SJSA1 (cell line): ENCODE data around the gene HDAC4. TPM values are rescaled to one million over a fixed set of nuclear protein-coding genes. Genes with fewer than 3 reads are reported as not detected.
A peak's percentile ranks its signal among the peaks of the same experiment; 100 is the strongest.

Experiments used
- DNase-seq, 2 experiments: peaks; one replicate each; pipeline ENCODE4 v3.0.0-alpha.2; 2015 to 2020; ENCODE audit warnings: low spot score in 2 of 2, low read depth in 1 of 2
- H3K27ac ChIP-seq: fragments of 250-450 bp; sonication (Bioruptor Pico); 2 replicates; pipeline ENCODE4 v1.5.1; 2020; ENCODE audit warnings: mild to moderate bottlenecking, moderate library complexity
- H3K27me3 ChIP-seq: fragments of 250-450 bp; sonication (Bioruptor Pico); replicated peaks from 2 replicates; pipeline ENCODE4 v1.5.1; 2020; ENCODE audit warnings: mild to moderate bottlenecking, moderate library complexity
- H3K36me3 ChIP-seq: fragments of 250-450 bp; sonication (Bioruptor Pico); 2 replicates; pipeline ENCODE4 v1.5.1; 2020; ENCODE audit warnings: mild to moderate bottlenecking
- H3K4me1 ChIP-seq: fragments of 250-450 bp; sonication (Bioruptor Pico); replicated peaks from 2 replicates; pipeline ENCODE4 v1.6.1; 2021; ENCODE audit warnings: mild to moderate bottlenecking
- H3K4me3 ChIP-seq: fragments of 250-450 bp; sonication (Bioruptor Pico); 2 replicates; pipeline ENCODE4 v1.5.1; 2020; ENCODE audit warnings: mild to moderate bottlenecking
- H3K9me3 ChIP-seq: fragments of 250-450 bp; sonication (Bioruptor Pico); replicated peaks from 2 replicates; pipeline ENCODE4 v1.5.1; 2020; ENCODE audit warnings: mild to moderate bottlenecking
- total RNA-seq: library from RNA; depleted of rRNA; stranded (reverse); fragments of >200 nt; shearing (Covaris generic); gene quantifications from 2 replicates; pipeline ENCODE4 v1.2.3, GENCODE V29; 2014

Gene HDAC4
- total RNA-seq, 1 experiment from 2014 or later, result 13.2 TPM

GRCh38 chr2:239121600-239122012 lies 279.2 kb downstream of the HDAC4 start:
- H3K27me3 ChIP-seq, result no peaks in the 10 kb centered on the region
- peak overlapping the region; percentile 44 for H3K27ac ChIP-seq
- no peaks in the 10 kb centered on the region for H3K9me3 ChIP-seq
- peak; percentile 42 to 56 for DNase-seq
- H3K4me1 ChIP-seq, result peaks cover 47% of the 10 kb centered on the region
- H3K4me3 ChIP-seq, result no peak overlapping the region
- peaks cover 19% of the 10 kb centered on the region for H3K36me3 ChIP-seq

- peaks cover 52% of the 10 kb centered on the region for H3K4me1 ChIP-seq
- no peak overlapping the region for H3K27ac ChIP-seq
- peaks cover 12% of the 10 kb centered on the region for H3K36me3 ChIP-seq
- no peak overlapping the region for H3K4me3 ChIP-seq
- DNase-seq, result no peak
- no peaks in the 10 kb centered on the region for H3K27me3 ChIP-seq
- H3K9me3 ChIP-seq, result no peaks in the 10 kb centered on the region
Observed at GRCh38 chr2:239120664-239121063, 280.2 kb downstream of the HDAC4 start.

- Histone ChIP-seq H3K4me1 (peaks cover 56% of the 10 kb centered on the region), H3K27me3 (no peaks in the 10 kb centered on the region), H3K4me3 (no peak overlapping the region), H3K27ac (no peak overlapping the region), H3K9me3 (no peaks in the 10 kb centered on the region), H3K36me3 (peaks cover 7% of the 10 kb centered on the region)
- DNase-seq, result peak; percentile 83 to 95
Observed at GRCh38 chr2:239119346-239120126, 281.3 kb downstream of the HDAC4 start.

- H3K4me3 ChIP-seq, result no peak overlapping the region
- no peaks in the 10 kb centered on the region for H3K27me3 ChIP-seq
- no peaks in the 10 kb centered on the region for H3K9me3 ChIP-seq
- no peak overlapping the region for H3K27ac ChIP-seq
- DNase-seq, result no peak
- H3K4me1 ChIP-seq, result peaks cover 64% of the 10 kb centered on the region
- peaks cover 9% of the 10 kb centered on the region for H3K36me3 ChIP-seq
Observed at GRCh38 chr2:239118675-239119211, 282.1 kb downstream of the HDAC4 start.

GRCh38 chr2:239118264-239118663 lies 282.6 kb downstream of the HDAC4 start:
- Histone ChIP-seq H3K4me1 (peaks cover 69% of the 10 kb centered on the region), H3K4me3 (no peak overlapping the region), H3K9me3 (no peaks in the 10 kb centered on the region), H3K27me3 (no peaks in the 10 kb centered on the region), H3K36me3 (peaks cover 9% of the 10 kb centered on the region), H3K27ac (no peak overlapping the region)
- DNase-seq, result no peak

- no peaks in the 10 kb centered on the region for H3K9me3 ChIP-seq
- H3K27ac ChIP-seq, result no peak overlapping the region
- H3K4me1 ChIP-seq, result peaks cover 73% of the 10 kb centered on the region
- H3K27me3 ChIP-seq, result no peaks in the 10 kb centered on the region
- no peak for DNase-seq
- H3K36me3 ChIP-seq, result peaks cover 9% of the 10 kb centered on the region
- no peak overlapping the region for H3K4me3 ChIP-seq
Observed at GRCh38 chr2:239117831-239118230, 283.0 kb downstream of the HDAC4 start.

GRCh38 chr2:239116456-239117246 lies 284.2 kb downstream of the HDAC4 start:
- Histone ChIP-seq H3K4me3 (no peak overlapping the region), H3K27me3 (no peaks in the 10 kb centered on the region), H3K9me3 (no peaks in the 10 kb centered on the region), H3K27ac (no peak overlapping the region), H3K36me3 (peaks cover 19% of the 10 kb centered on the region), H3K4me1 (peaks cover 74% of the 10 kb centered on the region)
- peak; percentile 37 to 61 for DNase-seq

- no peaks in the 10 kb centered on the region for H3K9me3 ChIP-seq
- no peak overlapping the region for H3K27ac ChIP-seq
- H3K36me3 ChIP-seq, result peaks cover 22% of the 10 kb centered on the region
- no peak overlapping the region for H3K4me3 ChIP-seq
- H3K27me3 ChIP-seq, result no peaks in the 10 kb centered on the region
- peaks cover 74% of the 10 kb centered on the region for H3K4me1 ChIP-seq
- DNase-seq, result no peak
Observed at GRCh38 chr2:239115616-239116015, 285.2 kb downstream of the HDAC4 start.

GRCh38 chr2:239114616-239115265 lies 286.1 kb downstream of the HDAC4 start:
- H3K27me3 ChIP-seq, result no peaks in the 10 kb centered on the region
- H3K4me3 ChIP-seq, result no peak overlapping the region
- H3K9me3 ChIP-seq, result no peaks in the 10 kb centered on the region
- H3K27ac ChIP-seq, result no peak overlapping the region
- H3K36me3 ChIP-seq, result peaks cover 22% of the 10 kb centered on the region
- peaks cover 74% of the 10 kb centered on the region for H3K4me1 ChIP-seq
- DNase-seq, result no peak

- Histone ChIP-seq H3K9me3 (no peaks in the 10 kb centered on the region), H3K36me3 (peaks cover 22% of the 10 kb centered on the region), H3K27ac (no peak overlapping the region), H3K27me3 (no peaks in the 10 kb centered on the region), H3K4me3 (no peak overlapping the region), H3K4me1 (peaks cover 74% of the 10 kb centered on the region)
- DNase-seq, result no peak
Observed at GRCh38 chr2:239114119-239114581, 286.7 kb downstream of the HDAC4 start.

- no peak for DNase-seq
- Histone ChIP-seq H3K36me3 (peaks cover 22% of the 10 kb centered on the region), H3K4me1 (peaks cover 74% of the 10 kb centered on the region), H3K27me3 (no peaks in the 10 kb centered on the region), H3K9me3 (no peaks in the 10 kb centered on the region), H3K4me3 (no peak overlapping the region), H3K27ac (no peak overlapping the region)
Observed at GRCh38 chr2:239113615-239114014, 287.2 kb downstream of the HDAC4 start.

GRCh38 chr2:239113171-239113570 lies 287.6 kb downstream of the HDAC4 start:
- Histone ChIP-seq H3K27ac (no peak overlapping the region), H3K4me1 (peaks cover 79% of the 10 kb centered on the region), H3K27me3 (no peaks in the 10 kb centered on the region), H3K9me3 (no peaks in the 10 kb centered on the region), H3K4me3 (no peak overlapping the region), H3K36me3 (peaks cover 24% of the 10 kb centered on the region)
- peak in 1 of 2 experiments; percentile 24 for DNase-seq

GRCh38 chr2:239112127-239112774 lies 288.6 kb downstream of the HDAC4 start:
- no peaks in the 10 kb centered on the region for H3K9me3 ChIP-seq

More at GRCh38 chr2:239112127-239112774, 288.6 kb downstream of the HDAC4 start:
- H3K27ac ChIP-seq, result no peak overlapping the region
- H3K27me3 ChIP-seq, result no peaks in the 10 kb centered on the region
- no peak overlapping the region for H3K4me3 ChIP-seq
- no peak for DNase-seq
- H3K36me3 ChIP-seq, result peaks cover 29% of the 10 kb centered on the region
- H3K4me1 ChIP-seq, result peaks cover 79% of the 10 kb centered on the region
